Peyer's patch (tissue), 4 donors: Measurements from ENCODE around the gene TNNI3K.

Experiments used
- POLR2A ChIP-seq, 2 donors: fragments of 450-650 bp; IDR thresholded peaks; one replicate each; pipeline ENCODE4 v1.5.1; 2017; ENCODE audit warnings: antibody characterized with exemption in 2 of 2, mild to moderate bottlenecking in 2 of 2, moderate library complexity in 2 of 2
- TF ChIP-seq, protein P1 (sequence below), 6 experiments: fragments of 450-650 bp in 4 of 6; fragments of 200-600 bp in 2 of 6; sonication (generic) in 1 of 6; IDR thresholded peaks; one replicate each; pipeline ENCODE4 v1.5.1; 2017 to 2019; ENCODE audit warnings: antibody characterized with exemption in 6 of 6, mild to moderate bottlenecking in 3 of 6, moderate library complexity in 1 of 6

DNA sequence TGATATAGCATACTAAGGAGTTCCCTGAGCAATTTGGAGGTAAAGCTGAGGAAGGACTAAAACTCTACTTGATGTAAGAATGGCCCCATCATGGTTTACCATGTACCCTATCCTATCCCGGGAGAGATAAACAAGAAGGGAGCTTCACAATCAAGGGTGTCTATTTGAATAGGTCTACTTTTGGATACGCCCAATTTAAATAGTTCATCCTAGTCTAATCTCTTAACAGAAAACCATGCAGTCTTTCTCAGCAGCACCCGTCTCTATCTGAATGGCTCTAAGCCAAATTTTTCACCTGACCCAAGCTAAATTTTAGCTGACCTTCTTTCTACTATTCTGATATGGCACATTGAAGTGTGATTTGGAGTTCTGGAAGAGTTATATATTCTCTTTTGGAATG, 122.0 kb downstream of the TNNI3K start:
- TF ChIP-seq POLR2A (IDR thresholded peaks at IDR 0.05), result no peak
- TF ChIP-seq, protein P1, sequence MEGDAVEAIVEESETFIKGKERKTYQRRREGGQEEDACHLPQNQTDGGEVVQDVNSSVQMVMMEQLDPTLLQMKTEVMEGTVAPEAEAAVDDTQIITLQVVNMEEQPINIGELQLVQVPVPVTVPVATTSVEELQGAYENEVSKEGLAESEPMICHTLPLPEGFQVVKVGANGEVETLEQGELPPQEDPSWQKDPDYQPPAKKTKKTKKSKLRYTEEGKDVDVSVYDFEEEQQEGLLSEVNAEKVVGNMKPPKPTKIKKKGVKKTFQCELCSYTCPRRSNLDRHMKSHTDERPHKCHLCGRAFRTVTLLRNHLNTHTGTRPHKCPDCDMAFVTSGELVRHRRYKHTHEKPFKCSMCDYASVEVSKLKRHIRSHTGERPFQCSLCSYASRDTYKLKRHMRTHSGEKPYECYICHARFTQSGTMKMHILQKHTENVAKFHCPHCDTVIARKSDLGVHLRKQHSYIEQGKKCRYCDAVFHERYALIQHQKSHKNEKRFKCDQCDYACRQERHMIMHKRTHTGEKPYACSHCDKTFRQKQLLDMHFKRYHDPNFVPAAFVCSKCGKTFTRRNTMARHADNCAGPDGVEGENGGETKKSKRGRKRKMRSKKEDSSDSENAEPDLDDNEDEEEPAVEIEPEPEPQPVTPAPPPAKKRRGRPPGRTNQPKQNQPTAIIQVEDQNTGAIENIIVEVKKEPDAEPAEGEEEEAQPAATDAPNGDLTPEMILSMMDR (IDR thresholded peaks at IDR 0.05), result no peak
